Neural cell (in vitro differentiated cells): ENCODE data around the gene HDAC4.

Source experiments
- CTCF ChIP-seq: fragments of 450-650 bp; IDR thresholded peaks from 2 replicates; pipeline ENCODE4 v1.5.1; 2014; ENCODE audit warnings: antibody characterized with exemption, mild to moderate bottlenecking, moderate library complexity; ENCODE audit not compliant: poor library complexity, severe bottlenecking
- EP300 ChIP-seq: fragments of 450-650 bp; conservative IDR thresholded peaks from 2 replicates; pipeline ENCODE4 v1.6.1; 2014; ENCODE audit warnings: antibody characterized with exemption, mild to moderate bottlenecking, moderate library complexity; ENCODE audit not compliant: poor library complexity, severe bottlenecking
- EZH2 ChIP-seq: fragments of 200-600, 300-800 bp; shearing (Covaris generic), sonication (generic); IDR thresholded peaks from 2 replicates; pipeline ENCODE4 v1.6.1; 2014; ENCODE audit warnings: antibody characterized with exemption, low read length, borderline replicate concordance, mild to moderate bottlenecking; ENCODE audit not compliant: insufficient read depth, poor library complexity, severe bottlenecking
- POLR2AphosphoS5 ChIP-seq: IDR thresholded peaks from 2 replicates; pipeline ENCODE4 v1.6.1; 2012
- RAD21 ChIP-seq: fragments of 450-650 bp; conservative IDR thresholded peaks from 2 replicates; pipeline ENCODE4 v1.6.1; 2014; ENCODE audit warnings: antibody characterized with exemption, mild to moderate bottlenecking, moderate library complexity
- REST ChIP-seq: IDR thresholded peaks from 2 replicates; pipeline ENCODE4 v1.6.1; 2012; ENCODE audit warnings: borderline replicate concordance
- SMC3 ChIP-seq: fragments of 450-650 bp; conservative IDR thresholded peaks from 2 replicates; pipeline ENCODE4 v1.6.1; 2014; ENCODE audit warnings: antibody characterized with exemption, mild to moderate bottlenecking, moderate library complexity; ENCODE audit not compliant: poor library complexity
- TAF1 ChIP-seq: IDR thresholded peaks from 2 replicates; pipeline ENCODE4 v1.6.1; 2012; ENCODE audit warnings: low read depth

- TF ChIP-seq CTCF (no peak), EP300 (no peak), POLR2AphosphoS5 (no peak), EZH2 (no peak), SMC3 (no peak), RAD21 (no peak), REST (no peak), TAF1 (no peak)
Observed at GRCh38 chr2:239162976-239163687, 237.7 kb downstream of the HDAC4 start.
